H1 (cell line): ENCODE results near the gene RAPH1. TPM values are rescaled to one million over a fixed set of nuclear protein-coding genes. Genes with fewer than 3 reads are reported as not detected.

Source experiments
- CHD7 ChIP-seq: fragments of 300-600 bp; sonication (generic); IDR thresholded peaks from 2 replicates; pipeline ENCODE4 v1.7.1; 2012; ENCODE audit warnings: low read length, moderate library complexity, mild to moderate bottlenecking, inconsistent platforms; ENCODE audit not compliant: insufficient replicate concordance
- polyA plus RNA-seq, 7 experiments: library from polyadenylated mRNA; depleted of rRNA in 3 of 7; stranded (reverse) in 5 of 7; unstranded in 2 of 7; fragments of >200 nt in 5 of 7; fragments of 200-250 nt in 2 of 7; gene quantifications; 1 replicate in 5 of 7; 2 replicates in 1 of 7; 4 replicates in 1 of 7; pipeline versions ENCODE4 v1.2.1 to v1.2.3, GENCODE V29; 2011 to 2013; ENCODE audit warnings: missing spikeins in 2 of 7, mixed read lengths in 2 of 7
- total RNA-seq: library from RNA; stranded (reverse); fragmentation: NEBNext Ultra II Directional; extraction: Animal tissue kit (Norgen Biotek cat#: 25700); gene quantifications from 2 replicates; pipeline ENCODE4 v1.2.1, GENCODE V29; 2021

RAPH1 gene
- total and polyA plus RNA-seq, 2 of the 8 experiments (the other 6 are each of a cell fraction or from before 2014, with no cell fraction given) = 3.8 to 27.4 TPM

- no peak for TF ChIP-seq CHD7
Observed at GRCh38 chr2:203438528-203438927, 96.6 kb downstream of the RAPH1 start (continued).
